Tibial nerve (tissue), 4 donors: Measurements from ENCODE around the gene STXBP6. TPM values are rescaled to one million over a fixed set of nuclear protein-coding genes. Genes with fewer than 3 reads are reported as not detected.

Experiments used
- DNase-seq, 2 donors: peaks; one replicate each; pipeline ENCODE4 v3.0.0-alpha.2; 2019; ENCODE audit warnings: low spot score in 2 of 2
- H3K27ac ChIP-seq, 4 donors: fragments of 200-600 bp; sonication (generic) in 3 of 4; one replicate each; pipeline ENCODE4 v1.5.1; 2017 to 2019; ENCODE audit warnings: mild to moderate bottlenecking in 1 of 4
- H3K27me3 ChIP-seq, 2 donors: fragments of 200-600 bp; sonication (generic) in 1 of 2; one replicate each; pipeline versions ENCODE4 v1.5.1 to v1.6.0; 2017 to 2019
- H3K36me3 ChIP-seq, 3 donors: fragments of 200-600 bp; sonication (generic); one replicate each; pipeline ENCODE4 v1.5.1; 2018 to 2019
- H3K4me1 ChIP-seq, 4 donors: fragments of 200-600 bp; sonication (generic) in 3 of 4; one replicate each; pipeline ENCODE4 v1.5.1; 2017 to 2019
- H3K4me3 ChIP-seq, 4 donors: fragments of 200-600 bp; sonication (generic) in 3 of 4; one replicate each; pipeline ENCODE4 v1.5.1; 2017 to 2019; ENCODE audit warnings: mild to moderate bottlenecking in 1 of 4, moderate library complexity in 1 of 4
- H3K9me3 ChIP-seq, 4 donors: fragments of 200-600 bp; sonication (generic) in 3 of 4; one replicate each; pipeline ENCODE4 v1.5.1; 2017 to 2019
- EP300 ChIP-seq, 2 donors: sonication (generic); formaldehyde crosslinking; IDR thresholded peaks; one replicate each; pipeline ENCODE4 v1.6.1; 2017; ENCODE audit warnings: antibody characterized with exemption in 2 of 2, mild to moderate bottlenecking in 1 of 2
- POLR2A ChIP-seq, 2 donors: fragments of 450-650 bp; IDR thresholded peaks; one replicate each; pipeline ENCODE4 v1.6.1; 2017; ENCODE audit warnings: antibody characterized with exemption in 2 of 2, mild to moderate bottlenecking in 2 of 2, moderate library complexity in 2 of 2
- WGBS, 2 donors: methylation state at CpG; one replicate each; pipeline ENCODE4 v1.1.5; 2018; 5-methylcytosine and 5-hydroxymethylcytosine counted together
- total RNA-seq, 4 donors: library from RNA; depleted of rRNA; stranded (reverse); fragments of >200 nt; gene quantifications; one replicate each; pipeline ENCODE4 v1.1.0, GENCODE V29; 2016
- TF ChIP-seq, protein P1 (sequence below), 5 experiments: fragments of 200-600 bp in 3 of 5; fragments of 450-650 bp in 2 of 5; sonication (generic) in 3 of 5; IDR thresholded peaks; one replicate each; pipeline ENCODE4 v1.5.1; 2016 to 2019; ENCODE audit warnings: antibody characterized with exemption in 5 of 5, mild to moderate bottlenecking in 3 of 5, moderate library complexity in 2 of 5

Gene STXBP6
- total RNA-seq, 4 donors from 2014 or later, result 12.6 to 42.6 (median 33.5) TPM

DNA sequence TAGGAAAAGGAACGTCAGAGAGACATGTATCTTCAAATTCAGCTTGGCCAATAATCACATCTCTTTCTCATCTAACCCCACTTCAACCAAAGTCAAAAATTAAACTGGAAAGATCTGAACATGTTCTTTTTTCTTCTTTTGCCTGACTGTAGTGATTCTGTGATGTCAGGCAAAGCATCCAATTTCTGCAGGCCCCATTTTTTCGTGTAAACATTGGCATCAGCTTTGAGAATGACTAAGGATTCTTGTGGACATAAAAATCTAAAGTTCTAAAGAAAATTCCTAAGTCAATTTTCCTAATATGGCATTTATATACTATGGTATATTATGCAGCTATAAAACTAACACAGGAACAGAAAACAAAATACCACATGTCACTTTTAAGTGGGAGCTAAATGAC is 89.1 kb downstream of the STXBP6 start:
- Histone ChIP-seq H3K27me3 (no peaks in the 10 kb centered on the region), H3K4me3 (no peak overlapping the region), H3K4me1 (peaks cover 0 to 28% (median 9%) of the 10 kb centered on the region in 4 donors), H3K27ac (peak overlapping the region in 3 of 4 donors; percentile 19 to 61 (median 23)), H3K36me3 (no peaks in the 10 kb centered on the region), H3K9me3 (no peaks in the 10 kb centered on the region)
- no peak for DNase-seq
- 51 to 52% methylated on average over 2 of the region's 2 CpGs for WGBS, 2 donors
- TF ChIP-seq, protein P1, sequence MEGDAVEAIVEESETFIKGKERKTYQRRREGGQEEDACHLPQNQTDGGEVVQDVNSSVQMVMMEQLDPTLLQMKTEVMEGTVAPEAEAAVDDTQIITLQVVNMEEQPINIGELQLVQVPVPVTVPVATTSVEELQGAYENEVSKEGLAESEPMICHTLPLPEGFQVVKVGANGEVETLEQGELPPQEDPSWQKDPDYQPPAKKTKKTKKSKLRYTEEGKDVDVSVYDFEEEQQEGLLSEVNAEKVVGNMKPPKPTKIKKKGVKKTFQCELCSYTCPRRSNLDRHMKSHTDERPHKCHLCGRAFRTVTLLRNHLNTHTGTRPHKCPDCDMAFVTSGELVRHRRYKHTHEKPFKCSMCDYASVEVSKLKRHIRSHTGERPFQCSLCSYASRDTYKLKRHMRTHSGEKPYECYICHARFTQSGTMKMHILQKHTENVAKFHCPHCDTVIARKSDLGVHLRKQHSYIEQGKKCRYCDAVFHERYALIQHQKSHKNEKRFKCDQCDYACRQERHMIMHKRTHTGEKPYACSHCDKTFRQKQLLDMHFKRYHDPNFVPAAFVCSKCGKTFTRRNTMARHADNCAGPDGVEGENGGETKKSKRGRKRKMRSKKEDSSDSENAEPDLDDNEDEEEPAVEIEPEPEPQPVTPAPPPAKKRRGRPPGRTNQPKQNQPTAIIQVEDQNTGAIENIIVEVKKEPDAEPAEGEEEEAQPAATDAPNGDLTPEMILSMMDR (IDR thresholded peaks at IDR 0.05), result no peak
- TF ChIP-seq EP300 (IDR thresholded peaks at IDR 0.05) (no peak), POLR2A (IDR thresholded peaks at IDR 0.05) (no peak)

DNA sequence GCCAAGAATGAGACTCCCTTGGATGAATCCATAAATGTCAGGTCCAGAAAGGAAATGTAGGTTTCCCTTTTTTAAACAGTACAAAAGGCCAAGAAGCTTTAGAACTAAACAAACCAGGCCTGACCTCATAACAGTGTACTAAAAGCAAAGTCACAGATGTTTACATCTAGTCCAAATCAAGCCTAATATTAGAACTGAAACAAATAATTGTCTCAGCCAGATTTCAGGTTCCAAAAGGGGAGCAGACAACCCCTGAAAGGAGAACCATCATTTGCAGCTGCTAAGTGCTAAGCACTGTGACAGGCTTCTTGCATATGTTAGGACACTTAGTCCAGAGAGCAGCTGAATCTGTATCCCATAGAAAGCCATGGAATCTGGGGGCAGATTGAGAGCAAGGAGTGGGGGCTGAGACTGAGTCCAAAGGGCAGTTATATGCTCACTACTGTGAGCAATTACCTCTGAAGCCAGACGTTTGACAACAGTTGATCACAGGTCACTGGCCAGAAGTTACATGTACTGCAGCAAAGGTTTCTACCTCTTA is 90.1 kb downstream of the STXBP6 start:
- TF ChIP-seq EP300 (IDR thresholded peaks at IDR 0.05), result no peak
- TF ChIP-seq, protein P1 (IDR thresholded peaks at IDR 0.05), result no peak
- no peak for TF ChIP-seq POLR2A (IDR thresholded peaks at IDR 0.05)
- Histone ChIP-seq H3K4me1 (peaks cover 0 to 22% (median 7%) of the 10 kb centered on the region in 4 donors), H3K9me3 (no peaks in the 10 kb centered on the region), H3K36me3 (no peaks in the 10 kb centered on the region), H3K27ac (peak overlapping the region in 3 of 4 donors; percentile 7 to 61 (median 58)), H3K4me3 (no peak overlapping the region), H3K27me3 (no peaks in the 10 kb centered on the region)
- 25 to 39% methylated on average over 1 of the region's 1 CpG for WGBS, 2 donors
- no peak for DNase-seq

DNA sequence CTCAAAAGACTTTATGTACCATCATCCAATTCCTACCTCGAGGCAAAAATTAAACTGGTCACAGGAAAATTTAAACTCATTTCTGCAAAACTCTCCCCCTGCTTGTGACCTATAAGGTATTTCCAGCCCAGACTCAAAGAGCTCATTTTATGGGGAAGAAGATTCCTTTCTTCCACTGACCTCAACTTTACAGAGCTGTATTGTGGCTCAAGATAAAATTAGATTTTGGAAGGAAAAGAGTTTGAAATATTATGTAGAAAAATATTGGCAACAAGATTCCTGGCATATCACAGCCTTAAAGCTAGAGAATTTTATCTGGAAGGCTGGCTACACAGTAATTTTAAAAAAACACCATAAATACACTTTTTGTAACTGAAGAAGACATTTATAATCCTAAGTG is 91.7 kb downstream of the STXBP6 start:
- H3K4me3 ChIP-seq, result no peak overlapping the region
- WGBS, 2 donors, result 16 to 17% methylated on average over 1 of the region's 1 CpG
- no peaks in the 10 kb centered on the region for H3K27me3 ChIP-seq
- no peaks in the 10 kb centered on the region for H3K9me3 ChIP-seq
- TF ChIP-seq EP300 (IDR thresholded peaks at IDR 0.05), result no peak
- no peak for TF ChIP-seq POLR2A (IDR thresholded peaks at IDR 0.05)
- TF ChIP-seq, protein P1 (IDR thresholded peaks at IDR 0.05), result no peak
- peaks cover 0 to 22% (median 6%) of the 10 kb centered on the region in 4 donors for H3K4me1 ChIP-seq
- no peak for DNase-seq
- H3K36me3 ChIP-seq, result no peaks in the 10 kb centered on the region
- no peak overlapping the region for H3K27ac ChIP-seq

DNA sequence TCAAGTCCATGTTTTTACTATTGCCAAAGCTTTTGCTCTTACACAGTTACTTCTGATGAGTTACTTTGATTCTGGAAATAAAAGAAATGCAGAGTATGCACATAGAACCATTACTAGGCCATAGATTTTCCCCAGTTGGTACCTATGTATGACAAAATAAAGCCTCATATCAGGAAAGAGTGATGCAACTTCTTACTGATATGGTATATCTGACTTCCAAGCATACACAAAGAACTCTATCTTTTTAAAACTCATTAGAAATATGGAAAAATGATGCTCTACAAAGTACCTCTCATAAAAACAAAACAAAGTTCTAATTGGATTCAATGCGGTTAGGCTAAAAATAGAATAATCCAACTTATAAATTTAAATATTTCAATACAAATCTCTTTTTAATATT is 92.1 kb downstream of the STXBP6 start:
- Histone ChIP-seq H3K36me3 (no peaks in the 10 kb centered on the region), H3K4me1 (peaks cover 0 to 22% (median 6%) of the 10 kb centered on the region in 4 donors), H3K27ac (no peak overlapping the region), H3K27me3 (no peaks in the 10 kb centered on the region), H3K9me3 (no peaks in the 10 kb centered on the region), H3K4me3 (no peak overlapping the region)
- 44 to 58% methylated on average over 1 of the region's 1 CpG for WGBS, 2 donors
- TF ChIP-seq, protein P1 (IDR thresholded peaks at IDR 0.05), result no peak
- TF ChIP-seq EP300 (IDR thresholded peaks at IDR 0.05), result no peak
- DNase-seq, result no peak

DNA sequence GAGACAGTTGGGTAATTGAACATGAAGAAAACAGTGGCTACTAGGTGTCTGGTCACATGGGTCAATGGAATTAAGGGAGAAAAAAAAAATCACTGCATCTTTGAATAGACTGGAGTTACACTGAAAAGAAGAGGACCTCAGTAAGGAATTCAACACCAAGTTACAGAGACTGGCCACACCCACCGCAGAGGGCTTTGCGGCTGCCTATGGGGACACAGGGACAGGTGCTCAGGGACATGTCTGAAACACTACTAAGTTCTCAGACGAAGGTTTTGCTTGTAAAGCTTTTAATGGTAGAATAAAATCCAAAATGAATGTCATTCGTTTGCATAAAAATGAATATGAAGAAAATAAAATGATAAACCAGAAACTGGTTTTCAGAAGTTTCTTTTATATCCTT is 93.8 kb downstream of the STXBP6 start:
- Histone ChIP-seq H3K9me3 (no peaks in the 10 kb centered on the region), H3K27ac (peak overlapping the region in 2 of 4 donors; percentile 1 to 38), H3K36me3 (no peaks in the 10 kb centered on the region), H3K4me1 (peaks cover 0 to 22% (median 6%) of the 10 kb centered on the region in 4 donors), H3K27me3 (no peaks in the 10 kb centered on the region), H3K4me3 (no peak overlapping the region)
- WGBS, 2 donors, result 87 to 96% methylated on average over 4 of the region's 4 CpGs
- TF ChIP-seq, protein P1 (IDR thresholded peaks at IDR 0.05), result no peak
- TF ChIP-seq POLR2A (IDR thresholded peaks at IDR 0.05) (no peak), EP300 (IDR thresholded peaks at IDR 0.05) (no peak)
- DNase-seq, result no peak
